ENCODE data around the gene COBL.
"Not testable (repeated sequence)": the region's sequence is repeated elsewhere in the genome, so short reads cannot be mapped to it uniquely, and the experiment has no call there.

COBL gene

DNA sequence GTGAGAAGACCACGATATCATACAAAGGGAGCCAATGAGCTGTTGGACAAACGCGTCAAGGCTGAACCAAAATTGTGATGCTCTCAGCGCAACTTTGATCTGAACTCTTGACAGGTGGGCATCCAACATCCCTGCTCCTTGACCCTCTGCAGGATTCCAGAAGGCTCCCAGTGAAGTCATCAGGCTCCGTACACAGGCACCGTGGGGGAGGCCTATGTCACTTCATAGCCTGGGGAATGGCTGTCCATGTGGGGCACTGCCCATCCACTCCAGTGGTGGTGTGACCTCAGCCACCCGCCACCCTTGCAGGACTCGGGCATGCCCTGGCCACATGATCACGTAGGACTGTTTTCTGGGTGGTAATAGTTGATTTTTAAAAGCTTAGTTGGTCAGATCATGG is 300.1 kb downstream of the COBL start:
- no peak for DNase-seq

DNA sequence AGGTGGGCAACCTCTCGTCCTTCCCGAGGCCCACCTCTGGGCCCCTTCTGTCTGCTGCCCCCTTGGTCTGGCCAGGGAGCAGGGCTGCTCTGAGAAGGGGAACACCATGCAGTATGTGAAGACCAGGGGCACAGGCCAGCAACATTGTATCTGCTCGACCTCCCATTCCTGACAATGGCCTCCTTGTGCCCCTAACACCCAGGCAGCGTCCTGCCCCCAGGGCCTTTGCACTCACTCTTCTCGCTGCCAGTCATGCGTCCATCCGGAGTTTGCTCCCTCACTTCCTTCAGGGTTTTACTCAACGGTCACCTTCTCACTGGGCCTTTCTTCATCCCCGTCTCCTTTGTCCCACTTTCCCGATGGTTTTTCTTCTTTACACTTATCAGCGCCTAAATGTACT is 301.0 kb downstream of the COBL start:
- no peak for DNase-seq

DNA sequence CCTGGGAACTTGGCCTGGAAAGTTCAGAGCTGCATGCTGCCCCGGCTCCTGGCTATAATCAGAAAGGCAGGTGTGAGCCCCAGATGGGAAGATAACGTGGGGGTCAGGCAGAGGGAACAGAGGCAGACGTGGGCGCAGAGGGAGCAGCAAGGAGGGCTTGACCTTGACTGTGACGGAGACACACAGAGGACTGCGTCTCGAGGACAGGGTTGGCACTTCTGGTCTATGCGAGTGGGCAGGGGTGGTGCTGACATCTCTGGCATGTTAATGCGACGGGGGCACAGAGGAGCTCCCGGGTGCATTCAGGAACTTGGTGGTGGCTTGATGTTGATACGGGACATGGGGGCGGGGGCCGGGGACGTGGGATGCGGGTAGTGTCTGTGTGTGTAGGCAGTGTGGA is 301.8 kb downstream of the COBL start:
- no peak for DNase-seq

DNA sequence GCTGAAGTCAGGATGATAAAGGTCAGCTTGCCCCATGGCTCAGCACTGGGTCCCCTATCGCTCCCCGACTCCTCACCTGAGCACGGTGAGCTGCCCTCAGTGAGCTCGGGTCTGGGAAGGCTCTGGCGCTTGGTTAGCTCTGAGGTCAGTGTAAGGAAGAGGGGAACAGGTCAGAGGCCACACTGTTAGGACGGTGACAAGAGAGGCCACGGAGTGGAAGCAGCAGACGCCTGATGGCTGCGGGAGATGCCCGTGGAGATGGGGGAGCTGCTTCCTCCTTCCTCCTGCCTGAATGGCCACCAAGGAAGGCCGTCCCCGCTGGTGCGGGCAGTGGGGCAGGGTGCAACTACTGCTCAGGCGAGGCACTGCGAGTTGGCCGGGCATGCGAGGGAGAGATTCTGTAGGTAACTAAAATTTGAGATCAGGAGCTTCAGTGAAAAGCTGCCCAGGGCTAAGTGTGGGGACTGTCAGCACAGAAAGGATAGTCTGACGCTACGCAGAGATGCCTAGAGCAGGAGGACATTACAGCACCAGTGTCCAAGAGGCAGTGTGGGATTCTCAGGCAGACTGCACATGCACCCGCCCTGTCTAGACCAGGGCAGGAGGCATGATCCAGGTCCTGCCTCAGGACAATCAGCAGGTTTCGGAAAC is 302.6 kb downstream of the COBL start:
- DNase-seq, result no peak

DNA sequence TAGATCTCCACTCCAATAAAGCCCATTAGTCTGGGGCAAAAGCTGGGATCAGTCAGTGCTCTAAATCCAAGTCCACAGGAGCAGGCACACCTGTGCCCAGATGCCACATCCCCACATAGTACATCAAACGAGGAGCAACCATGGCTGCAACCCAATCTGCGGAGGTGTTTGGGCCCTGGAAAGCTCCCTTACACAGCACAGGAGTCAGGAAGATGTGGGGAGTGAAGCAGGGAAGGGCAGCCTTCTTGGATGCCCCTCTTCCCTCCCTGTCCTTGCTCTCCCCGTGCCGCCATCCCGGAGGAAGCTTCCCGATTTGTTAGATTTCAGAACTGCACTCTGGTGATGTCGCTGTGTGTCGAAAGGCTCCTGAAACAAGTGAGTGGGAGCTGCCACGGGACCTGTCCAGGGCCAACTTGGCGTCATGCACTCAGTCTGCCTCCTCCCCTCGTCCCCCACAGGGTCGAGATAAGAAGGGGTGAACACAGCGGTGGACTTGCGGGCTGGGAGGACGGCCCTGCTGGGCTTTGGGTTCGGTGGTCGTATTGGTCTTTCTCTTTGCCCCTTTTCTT is 303.3 kb downstream of the COBL start:
- no peak for DNase-seq

DNA sequence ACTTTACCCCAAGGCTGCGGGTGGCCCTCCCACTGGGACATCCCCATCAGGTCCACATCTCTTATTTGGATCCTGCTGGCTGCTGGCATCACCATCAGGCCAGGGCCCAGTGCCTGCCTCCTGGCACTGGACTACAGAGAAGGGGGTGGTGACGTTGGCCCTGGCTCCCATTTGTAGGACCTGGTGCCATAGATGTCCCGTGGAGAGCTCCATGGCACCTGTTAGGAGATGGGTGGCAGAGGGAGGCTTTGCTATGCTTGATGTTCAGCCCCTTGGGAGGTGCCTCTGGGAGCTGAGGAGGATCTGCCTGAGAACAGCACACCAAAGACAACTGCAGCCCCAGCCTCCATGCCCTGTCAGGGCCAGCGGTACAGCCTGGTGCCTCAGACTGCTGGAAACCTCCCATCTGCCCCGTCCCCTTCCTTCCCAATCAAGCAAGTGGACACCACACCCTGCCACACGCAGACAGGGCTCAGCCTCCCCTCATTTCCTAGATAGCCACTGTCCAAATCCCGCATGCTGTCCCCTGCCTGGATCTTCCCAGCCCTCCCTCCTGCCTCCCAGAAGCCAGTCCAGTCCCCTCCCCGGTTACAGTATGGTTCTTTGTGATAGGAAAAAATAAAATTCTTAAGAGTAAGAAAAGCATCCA is 303.9 kb downstream of the COBL start:
- no peak for DNase-seq

DNA sequence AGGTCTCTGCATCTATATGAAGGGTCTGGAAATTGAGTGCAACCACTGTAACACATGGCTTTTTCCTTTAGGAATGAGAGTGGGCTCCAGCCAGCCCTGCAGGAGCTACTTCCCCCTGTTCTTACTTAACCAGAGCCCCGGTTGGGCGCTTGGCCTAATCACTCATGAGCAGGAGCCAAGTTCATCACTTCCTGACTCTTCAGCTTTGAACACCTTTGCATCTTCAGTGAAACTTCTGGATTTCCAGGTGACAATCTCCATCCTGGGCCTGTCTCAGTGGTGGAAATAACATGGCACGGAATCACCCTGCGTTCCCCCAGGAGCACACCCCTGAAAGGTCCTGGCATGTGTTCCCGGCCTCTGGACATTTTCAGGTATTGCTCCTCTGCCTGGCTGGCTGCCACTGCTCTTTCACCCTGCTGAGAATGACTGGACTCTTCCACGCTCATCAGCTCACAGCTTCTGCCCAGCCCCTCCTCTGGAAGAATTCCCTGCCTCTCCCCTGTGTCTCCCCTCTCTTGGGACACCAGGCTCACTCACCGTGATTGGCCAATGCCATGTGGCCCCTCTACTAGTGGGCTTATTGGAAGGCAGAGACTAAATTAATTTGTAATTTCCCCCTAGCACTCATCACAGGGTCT is 304.8 kb downstream of the COBL start:
- DNase-seq, result no peak

DNA sequence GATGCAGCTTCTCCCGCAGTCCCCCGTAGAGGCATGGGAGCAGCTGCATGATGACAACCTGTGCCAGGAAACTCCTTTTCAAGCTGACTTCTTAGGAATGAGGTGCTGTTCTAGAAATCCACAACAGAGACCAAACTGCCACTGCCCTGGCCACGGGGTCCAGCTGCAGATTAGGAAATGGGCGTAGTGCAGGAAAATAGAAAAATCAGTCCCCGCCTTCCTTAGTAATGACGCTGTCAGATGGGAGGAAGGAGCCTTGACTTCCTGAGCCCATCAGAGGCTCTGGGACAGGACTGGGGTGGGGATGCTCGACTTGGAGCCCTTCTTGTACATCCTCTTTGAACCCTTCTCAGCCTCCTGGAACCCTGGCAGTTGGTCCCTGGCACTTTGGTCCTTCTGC is 306.1 kb downstream of the COBL start:
- DNase-seq, result no peak

DNA sequence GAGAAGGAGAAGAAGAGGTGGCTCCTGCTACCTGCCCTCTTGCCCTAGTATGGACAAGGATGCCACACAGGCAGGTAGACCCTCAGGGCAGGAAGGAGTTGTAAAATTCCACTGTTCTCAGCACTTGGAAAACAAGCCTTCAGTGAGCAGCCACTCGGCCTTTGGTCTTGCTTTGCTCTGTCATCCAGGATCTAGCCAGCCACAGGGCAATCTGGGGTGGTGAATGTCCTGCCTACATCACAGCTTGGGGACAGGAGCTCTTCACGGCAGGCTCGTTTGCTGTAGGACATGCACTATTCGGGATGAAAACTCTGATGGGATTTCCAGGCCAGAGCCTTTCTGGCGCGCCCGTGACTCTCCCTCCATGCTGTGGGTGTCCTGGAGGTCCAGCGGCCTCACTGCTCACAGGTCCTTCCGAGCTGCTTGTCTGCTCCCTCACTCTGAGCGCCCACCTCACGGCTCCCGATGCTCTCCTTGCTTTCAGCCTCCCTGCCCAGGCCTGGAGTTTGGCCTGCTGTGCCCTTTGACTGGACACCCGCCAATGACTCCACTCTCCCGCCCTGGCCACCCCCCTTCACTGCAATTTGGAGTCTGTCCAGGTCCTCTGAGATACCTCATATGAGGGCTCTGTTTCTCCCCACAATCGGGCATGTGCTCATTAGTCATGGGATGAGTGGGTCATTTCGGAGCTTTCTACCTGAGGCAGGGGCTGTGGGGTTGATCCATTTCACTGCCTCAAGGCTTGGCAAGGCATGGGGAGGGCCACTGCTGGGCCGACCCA is 306.7 kb downstream of the COBL start:
- no peak for DNase-seq

DNA sequence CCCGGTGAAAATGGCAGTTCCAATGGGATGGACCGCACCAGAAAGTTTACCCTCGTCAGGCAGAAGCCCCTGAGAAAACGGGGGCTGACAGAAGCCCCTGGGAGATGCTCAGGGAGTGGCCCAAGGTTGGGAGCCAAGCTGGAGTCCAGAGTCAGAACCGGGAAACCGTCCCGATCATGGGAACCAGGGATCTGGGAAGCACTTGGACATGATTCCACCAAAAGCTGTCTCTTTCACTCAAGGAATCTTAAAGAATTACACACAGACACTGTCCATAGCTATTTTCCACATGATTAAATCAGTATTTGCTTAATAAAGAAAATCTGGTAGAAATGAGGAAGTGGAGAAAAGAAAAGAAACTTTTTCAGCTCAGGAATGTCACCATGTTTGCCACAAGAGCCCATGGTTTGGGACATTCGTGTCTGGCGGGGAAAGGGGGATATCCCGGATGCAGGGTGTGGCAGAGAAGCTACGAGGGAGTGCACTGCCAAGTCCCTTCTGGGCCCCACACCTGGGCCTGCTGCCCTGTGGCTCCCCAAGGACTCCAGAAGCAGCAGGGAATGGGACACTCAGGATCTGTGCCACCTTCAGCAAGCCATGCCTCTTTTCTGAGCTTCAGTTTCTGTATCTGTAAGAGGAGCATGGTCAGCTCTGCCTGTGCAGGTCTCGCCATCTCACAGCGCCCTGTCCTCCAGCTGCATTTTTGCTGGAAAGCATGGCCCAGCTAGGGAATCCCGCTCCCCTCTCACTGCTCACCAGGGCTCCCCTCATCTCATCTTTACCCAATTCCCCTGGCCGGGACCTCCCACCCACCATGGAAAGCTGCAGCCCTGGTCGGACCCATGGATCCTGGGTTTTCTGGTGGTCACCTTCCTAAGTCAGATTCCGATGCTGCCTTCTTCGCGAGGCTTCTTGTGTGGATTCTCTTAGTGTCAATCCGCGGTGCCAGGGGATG is 308.8 kb downstream of the COBL start:
- DNase-seq, result no peak

DNA sequence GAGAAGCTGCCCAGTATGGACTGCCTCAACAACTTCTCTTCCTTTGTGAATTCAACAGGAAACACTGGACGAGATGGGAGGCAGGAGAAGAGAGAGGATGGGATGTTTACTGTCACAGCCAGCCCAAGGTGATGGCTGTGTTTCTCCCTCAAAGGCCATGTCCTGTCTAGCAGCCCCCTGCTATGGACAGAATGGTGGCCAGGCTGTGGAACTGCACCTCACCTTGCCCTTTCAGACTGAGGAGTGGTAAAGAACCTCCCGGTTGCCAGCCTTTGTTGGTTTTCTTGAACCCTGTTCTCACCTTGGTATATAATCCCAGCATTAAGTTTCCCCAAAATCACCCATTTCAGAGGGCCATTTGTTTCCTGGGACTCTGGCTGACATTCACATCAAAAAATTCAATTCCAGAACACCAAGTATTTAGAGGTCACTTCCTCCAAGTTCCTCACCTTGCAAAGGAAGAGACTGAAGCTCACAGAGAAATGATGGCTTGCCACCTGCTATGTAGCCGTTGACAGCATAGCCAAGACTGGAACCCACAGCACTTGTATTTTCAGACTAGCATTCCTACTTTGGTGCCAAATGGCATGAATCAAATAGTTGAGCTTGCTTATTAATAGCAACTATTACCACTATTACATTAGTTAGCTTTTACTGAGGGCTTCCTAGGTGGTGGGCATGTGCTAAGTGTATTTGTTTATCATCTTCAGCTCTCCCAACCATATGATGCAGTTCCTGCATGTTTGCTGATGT is 309.9 kb downstream of the COBL start:
- no peak for DNase-seq

DNA sequence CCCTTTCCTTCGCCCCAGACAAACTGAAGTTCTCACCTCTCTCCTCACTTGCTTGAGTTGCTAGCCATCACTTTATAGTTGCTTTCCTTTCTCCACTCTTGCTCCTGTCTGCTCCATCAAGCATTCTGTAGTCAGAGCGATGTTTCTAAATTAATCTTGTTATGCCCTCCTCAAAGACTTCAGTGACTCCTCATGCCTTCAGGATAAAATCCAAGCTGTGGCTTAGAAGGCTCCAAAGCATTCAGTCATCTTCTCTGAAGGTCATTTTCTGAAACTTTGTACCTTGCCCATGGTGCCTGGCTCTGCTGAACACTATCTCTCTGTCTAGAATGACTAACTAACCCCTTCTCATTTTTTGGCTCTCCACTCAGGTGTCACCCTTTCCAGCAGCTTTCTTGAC is 311.5 kb downstream of the COBL start:
- no peak for DNase-seq

DNA sequence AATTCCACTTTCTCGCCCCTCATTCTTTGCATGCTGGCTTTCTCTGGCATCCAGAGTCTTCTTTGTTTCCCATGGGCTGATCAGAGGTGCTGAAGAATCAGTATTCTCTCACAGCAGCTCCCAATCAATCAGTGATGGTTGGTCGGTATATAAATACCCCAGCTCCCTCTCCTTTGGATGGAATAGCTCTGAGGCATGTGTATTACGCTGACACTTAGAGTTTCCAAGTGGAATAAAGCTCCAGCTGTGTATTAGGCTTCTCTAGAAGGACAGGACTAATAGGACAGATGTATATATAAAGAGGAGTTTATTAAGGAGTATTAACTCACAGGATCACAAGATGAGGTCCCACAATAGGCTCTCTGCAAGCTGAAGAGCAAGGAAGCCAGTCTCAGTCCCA is 315.7 kb downstream of the COBL start:
- no peak for DNase-seq

DNA sequence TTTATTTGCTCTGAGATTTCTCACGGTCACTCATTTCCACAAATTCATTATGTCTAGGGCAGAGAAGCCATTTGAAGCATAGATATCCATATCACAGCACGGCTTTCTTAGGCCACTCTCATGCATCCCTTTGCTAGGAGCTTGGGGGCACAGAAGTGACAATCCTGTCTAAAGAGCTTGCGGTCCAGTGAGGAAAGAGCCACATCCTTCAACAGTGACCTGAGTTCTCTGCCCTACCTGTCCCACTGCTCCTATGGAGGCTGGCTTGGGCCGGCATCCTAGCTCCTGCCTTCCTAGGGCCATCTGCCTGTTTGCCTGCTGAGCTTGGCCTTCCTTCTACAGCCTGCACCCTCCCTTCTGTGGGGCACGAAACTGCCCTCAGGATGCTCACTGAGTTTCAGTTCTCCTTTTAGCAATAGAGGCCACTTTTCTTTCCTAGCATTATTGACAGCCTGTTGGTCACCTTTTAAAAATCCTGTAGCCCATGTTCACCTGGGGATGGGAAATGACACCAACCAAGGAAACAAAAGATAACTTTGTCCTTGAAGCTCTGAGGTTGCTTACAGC is 321.8 kb downstream of the COBL start:
- no peak for DNase-seq

DNA sequence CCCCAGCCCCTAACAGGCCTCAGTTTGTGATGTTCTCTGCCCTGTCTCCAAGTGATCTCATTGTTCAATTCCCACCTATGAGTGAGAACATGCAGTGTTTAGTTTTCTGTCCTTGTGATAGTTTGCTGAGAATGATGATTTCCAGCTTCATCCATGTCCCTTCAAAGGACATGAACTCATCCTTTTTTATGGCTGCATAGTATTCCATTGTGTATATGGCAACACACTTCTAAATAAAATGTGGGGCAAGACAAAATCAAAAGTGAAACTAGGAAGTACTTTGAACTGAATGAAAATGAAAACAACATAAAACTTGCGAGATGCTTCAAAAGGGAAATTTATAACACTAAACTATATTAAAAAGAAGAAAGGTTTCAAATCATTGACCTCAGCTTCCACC is 326.4 kb downstream of the COBL start:
- not testable (repeated sequence) for DNase-seq

DNA sequence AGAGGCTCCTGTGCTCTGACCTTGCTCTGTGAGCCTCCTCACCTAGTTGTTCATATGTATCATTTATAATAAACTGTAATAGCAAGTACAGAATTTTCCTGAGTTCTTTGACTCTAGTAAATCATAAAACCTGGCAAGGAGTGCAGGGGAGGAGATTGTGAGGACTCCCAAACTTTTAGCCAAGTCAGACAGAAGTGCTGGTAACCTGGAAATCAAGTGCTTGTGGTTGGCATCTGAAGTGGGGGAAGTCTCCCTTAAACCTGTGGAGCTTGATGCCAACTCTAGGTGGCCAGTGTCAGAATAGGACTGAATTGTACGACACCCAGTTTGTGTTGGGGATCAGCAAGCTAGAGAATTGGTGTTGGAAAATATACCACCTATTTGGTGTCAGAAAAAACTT is 327.6 kb downstream of the COBL start:
- no peak for DNase-seq

DNA sequence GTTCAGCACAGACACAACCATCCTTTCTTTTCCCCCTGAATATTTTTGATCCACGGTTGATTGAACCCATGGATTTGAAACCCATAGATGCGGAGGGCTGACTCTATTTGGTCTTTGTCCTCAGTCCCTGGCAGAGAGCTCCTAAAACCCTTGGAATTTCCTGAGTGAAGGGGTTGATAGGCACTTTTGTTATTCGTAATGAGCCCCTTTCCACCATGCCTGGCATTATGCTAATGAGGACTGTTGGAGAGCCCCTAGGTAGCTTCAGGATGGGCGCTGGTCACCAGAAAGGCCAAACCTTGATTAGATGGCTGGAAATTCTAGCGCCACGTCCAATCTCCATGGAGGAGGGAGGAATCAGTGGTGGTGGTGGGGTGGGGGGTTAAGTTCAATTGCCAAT is 328.1 kb downstream of the COBL start:
- DNase-seq, result no peak

DNA sequence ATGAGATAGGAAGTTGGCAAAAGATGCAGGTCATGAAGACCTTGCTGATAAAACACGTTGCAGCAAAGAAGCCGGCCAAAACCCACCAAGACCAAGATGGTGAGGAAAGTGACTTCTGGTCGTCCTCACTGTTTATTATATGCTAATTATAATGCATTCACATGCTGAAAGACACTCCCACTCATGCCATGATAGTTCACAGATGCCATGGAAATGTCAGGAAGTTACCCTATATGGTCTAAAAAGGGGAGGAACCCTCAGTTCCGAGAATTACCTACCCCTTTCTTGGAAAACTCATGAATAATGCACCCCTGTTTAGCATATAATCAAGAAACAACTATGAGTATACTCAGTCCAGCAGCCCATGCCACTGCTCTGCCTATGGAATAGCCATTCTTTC is 331.5 kb downstream of the COBL start:
- DNase-seq, result no peak

DNA sequence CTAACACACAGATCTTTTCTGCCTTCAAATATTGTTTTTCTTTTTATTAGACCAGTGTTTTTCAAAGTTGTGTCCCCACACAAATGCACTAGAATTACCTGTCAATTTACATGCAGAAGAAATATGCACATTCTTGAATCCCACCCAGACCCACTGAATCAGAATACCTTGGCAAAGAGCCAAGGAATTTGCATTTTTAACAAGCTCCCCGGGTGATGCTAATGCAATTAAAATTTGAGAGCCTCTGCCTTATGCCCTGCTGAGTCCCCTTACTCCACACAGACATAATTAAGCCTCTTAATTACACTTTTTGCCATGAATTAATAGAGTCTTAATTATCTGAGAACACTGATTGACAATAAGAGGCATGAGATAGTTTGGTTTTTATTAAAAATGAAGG is 332.8 kb downstream of the COBL start:
- DNase-seq, result no peak

DNA sequence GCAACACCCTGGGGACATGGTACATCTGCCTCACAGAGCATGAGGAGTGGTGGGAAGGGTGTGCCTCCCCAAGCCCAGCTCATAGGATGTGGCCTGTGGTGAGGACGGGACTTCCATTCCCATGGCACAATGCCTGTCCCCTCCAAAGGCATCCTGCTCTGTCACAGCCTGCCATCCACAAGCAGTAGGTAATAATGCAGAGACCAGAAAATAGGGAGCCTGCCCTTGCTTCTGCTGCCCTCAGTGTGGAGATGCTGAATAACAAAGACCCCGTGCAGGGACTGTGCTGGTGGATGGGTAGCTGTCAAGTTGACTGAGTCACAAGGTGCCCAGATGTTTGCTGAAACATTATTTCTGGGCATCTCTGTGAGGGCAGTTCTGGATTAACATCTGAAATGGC is 334.0 kb downstream of the COBL start:
- no peak for DNase-seq

DNA sequence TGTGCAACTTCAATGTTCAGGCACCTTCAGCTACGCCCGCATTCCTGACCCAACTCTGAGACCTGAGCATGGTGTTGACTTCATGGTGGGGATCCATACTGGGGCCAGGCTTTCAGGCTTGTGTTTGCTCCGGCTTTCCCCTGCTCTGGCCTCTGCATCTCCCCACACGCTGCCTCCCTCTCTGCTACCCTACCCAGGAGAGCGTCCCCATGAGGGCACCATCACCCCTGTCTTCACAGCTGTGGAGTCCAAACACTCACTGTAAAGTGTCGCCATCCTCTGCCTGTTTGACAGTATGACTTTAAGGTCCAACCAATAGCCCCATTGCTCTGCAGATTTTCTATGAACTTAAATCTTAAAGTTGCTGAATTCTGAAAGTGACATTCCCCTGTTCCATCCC is 334.9 kb downstream of the COBL start:
- DNase-seq, result no peak

All from CD4-positive, alpha-beta T cell treated with Interferon gamma for 1 hour (primary cell).